ENCODE results near the gene NLRP3. TPM values are rescaled to one million over a fixed set of nuclear protein-coding genes. Genes with fewer than 3 reads are reported as not detected.
A peak's percentile ranks its signal among the peaks of the same experiment; 100 is the strongest.

The NLRP3 gene
- total and polyA plus RNA-seq, 9 of the 15 experiments (the other 6 are each of a cell fraction or from before 2014, with no cell fraction given) = not detected

GRCh38 chr1:247452447-247453039, 36.6 kb downstream of the NLRP3 start:
- Histone ChIP-seq H2AFZ (ENCODE audit: low read depth, low read length) (no peak overlapping the region), H3K9me3 (replicated peaks; ENCODE audit: control insufficient read depth, insufficient read depth, low read depth, low read length) (no peaks in the 10 kb centered on the region), H3K4me2 (ENCODE audit: insufficient read depth, low read length) (no peak overlapping the region), H3K27me3 (ENCODE audit: control insufficient read depth in 2 of 2, insufficient read depth in 2 of 2, low read length in 2 of 2) (peaks cover 59 to 61% of the 10 kb centered on the region in 2 experiments), H3K9ac (ENCODE audit: insufficient read depth in 1 of 2, low read depth in 2 of 2, low read length in 2 of 2) (no peak overlapping the region), H4K20me1 (replicated peaks; ENCODE audit: control insufficient read depth, insufficient read depth, low read length) (no peaks in the 10 kb centered on the region), H3K4me3 (no peak overlapping the region), H3K27ac (ENCODE audit: extremely low read depth, low read depth, low read length) (no peak overlapping the region), H3K4me1 (replicated peaks in 1 of 2; ENCODE audit: control insufficient read depth in 2 of 2, insufficient read depth in 2 of 2, low read length in 2 of 2) (peaks cover 0 to 6% of the 10 kb centered on the region in 2 experiments; a peak in 2 of 5 replicates), H3K9me1 (ENCODE audit: control insufficient read depth, insufficient read depth, low read length) (no peaks in the 10 kb centered on the region), H3K79me2 (ENCODE audit: control insufficient read depth, insufficient read depth, low read length) (no peaks in the 10 kb centered on the region), H3K36me3 (ENCODE audit: control insufficient read depth, insufficient read depth, low read length) (no peaks in the 10 kb centered on the region)
- ATAC-seq (no peak), FAIRE-seq (no peak), DNase-seq (ENCODE audit: extremely low read depth in 1 of 4, low spot score in 3 of 4) (no peak)
- in situ Hi-C loops (cut with MboI) = no loop called here
- intact Hi-C loops (cut with micrococcal nuclease) = no loop called here
- no peak for TF ChIP-seq TRIM24 (IDR thresholded peaks at IDR 0.05)
- no peak for TF ChIP-seq FOXJ3 (CRISPR knock-in tag; IDR thresholded peaks at IDR 0.05)
- TF ChIP-seq HMGN3 (IDR thresholded peaks at IDR 0.05; ENCODE audit: borderline replicate concordance, extremely low read depth, insufficient read length, low read depth, low read length) = no peak
- TF ChIP-seq SMARCE1 (IDR thresholded peaks at IDR 0.05) = no peak
- TF ChIP-seq GMEB1 (CRISPR knock-in tag; IDR thresholded peaks at IDR 0.05) = no peak
- TF ChIP-seq CREB1 (IDR thresholded peaks at IDR 0.05) = no peak
- TF ChIP-seq CREB1 (CRISPR knock-in tag; IDR thresholded peaks at IDR 0.05) = no peak
- TF ChIP-seq ZNF436 (CRISPR knock-in tag; IDR thresholded peaks at IDR 0.05) = no peak
- no peak for TF ChIP-seq ZZZ3 (IDR thresholded peaks at IDR 0.05)
- TF ChIP-seq U2AF1 (optimal IDR thresholded peaks at IDR 0.05; ENCODE audit: low read depth, low read length) = no peak
- no peak for TF ChIP-seq PBX2 (CRISPR knock-in tag; IDR thresholded peaks at IDR 0.05; ENCODE audit: low read depth)
- 0 out of 2 replicates have a peak, but pooled peaks have one; percentile 32 for TF ChIP-seq PBX2 (tag; conservative IDR thresholded peaks at IDR 0.05; ENCODE audit: low read depth)
- TF ChIP-seq PKNOX1 (IDR thresholded peaks at IDR 0.05) = peak; percentile 73
- TF ChIP-seq ZNF589 (CRISPR knock-in tag; IDR thresholded peaks at IDR 0.05; ENCODE audit: low read depth) = no peak
- TF ChIP-seq CBX3 (IDR thresholded peaks at IDR 0.05; ENCODE audit: borderline replicate concordance in 1 of 2, low read length in 2 of 2) = no peak
- WGBS (ENCODE audit: insufficient coverage, low coverage, missing lambda C conversion rate) = 3% methylated on average over 12 of the region's 12 CpGs
- BruUV-seq (replicated peaks) = no TSS peak
- CTCF ChIA-PET (ENCODE audit: low intra/inter-chr PET ratio) = no interaction called here
- POLR2A ChIA-PET = no interaction called here

All from K562 (cell line).